ENCODE measurements around the gene UBE2H.

UBE2H gene

DNA sequence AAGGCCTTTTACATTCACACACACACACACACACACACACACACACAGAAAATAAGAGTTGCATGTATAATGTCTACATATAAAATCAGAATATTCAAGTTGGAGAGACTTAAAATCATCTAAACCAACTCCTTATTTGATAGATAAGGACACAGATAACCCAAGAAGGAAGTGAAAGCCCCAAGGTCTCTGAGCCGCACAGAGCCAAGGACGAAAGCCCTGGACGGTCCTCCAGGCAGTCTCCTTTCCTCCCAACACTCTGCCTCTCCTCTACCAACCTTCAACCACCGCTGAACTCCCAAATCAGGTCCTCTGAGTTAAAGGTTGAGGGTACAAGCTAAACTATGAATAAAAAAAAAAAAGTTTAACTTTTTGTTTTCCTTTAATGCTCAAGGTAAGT lies 28.2 kb downstream of the UBE2H start:
- DNase-seq (ENCODE audit: low read depth) = no peak
- no peak overlapping the region for H3K4me3 ChIP-seq (ENCODE audit: low read depth, low read length)
- TF ChIP-seq, protein P1, sequence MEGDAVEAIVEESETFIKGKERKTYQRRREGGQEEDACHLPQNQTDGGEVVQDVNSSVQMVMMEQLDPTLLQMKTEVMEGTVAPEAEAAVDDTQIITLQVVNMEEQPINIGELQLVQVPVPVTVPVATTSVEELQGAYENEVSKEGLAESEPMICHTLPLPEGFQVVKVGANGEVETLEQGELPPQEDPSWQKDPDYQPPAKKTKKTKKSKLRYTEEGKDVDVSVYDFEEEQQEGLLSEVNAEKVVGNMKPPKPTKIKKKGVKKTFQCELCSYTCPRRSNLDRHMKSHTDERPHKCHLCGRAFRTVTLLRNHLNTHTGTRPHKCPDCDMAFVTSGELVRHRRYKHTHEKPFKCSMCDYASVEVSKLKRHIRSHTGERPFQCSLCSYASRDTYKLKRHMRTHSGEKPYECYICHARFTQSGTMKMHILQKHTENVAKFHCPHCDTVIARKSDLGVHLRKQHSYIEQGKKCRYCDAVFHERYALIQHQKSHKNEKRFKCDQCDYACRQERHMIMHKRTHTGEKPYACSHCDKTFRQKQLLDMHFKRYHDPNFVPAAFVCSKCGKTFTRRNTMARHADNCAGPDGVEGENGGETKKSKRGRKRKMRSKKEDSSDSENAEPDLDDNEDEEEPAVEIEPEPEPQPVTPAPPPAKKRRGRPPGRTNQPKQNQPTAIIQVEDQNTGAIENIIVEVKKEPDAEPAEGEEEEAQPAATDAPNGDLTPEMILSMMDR (IDR thresholded peaks at IDR 0.05; ENCODE audit: control insufficient read depth, extremely low read depth, insufficient read depth) = no peak

DNA sequence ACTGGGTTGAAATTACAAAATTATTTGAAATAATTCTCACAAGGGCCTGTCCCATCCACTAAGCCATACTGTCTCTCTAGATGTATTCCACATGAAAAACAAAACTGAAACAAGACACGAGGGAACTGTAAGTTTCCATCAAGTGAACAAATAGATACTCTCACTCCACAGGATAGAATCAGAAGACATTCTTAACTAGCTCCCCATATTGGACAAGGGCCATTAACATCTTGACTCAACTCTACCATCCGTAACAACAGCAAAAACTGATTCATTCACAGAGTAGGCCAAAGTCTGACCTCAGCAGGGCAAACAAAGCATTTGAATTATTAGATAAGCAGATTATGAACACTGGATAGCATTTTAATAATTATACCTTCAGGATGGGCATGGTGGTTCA lies 29.1 kb downstream of the UBE2H start:
- no peak overlapping the region for H3K4me3 ChIP-seq (ENCODE audit: low read depth, low read length)
- TF ChIP-seq, protein P1 (IDR thresholded peaks at IDR 0.05; ENCODE audit: control insufficient read depth, extremely low read depth, insufficient read depth) = no peak
- DNase-seq (ENCODE audit: low read depth) = no peak

DNA sequence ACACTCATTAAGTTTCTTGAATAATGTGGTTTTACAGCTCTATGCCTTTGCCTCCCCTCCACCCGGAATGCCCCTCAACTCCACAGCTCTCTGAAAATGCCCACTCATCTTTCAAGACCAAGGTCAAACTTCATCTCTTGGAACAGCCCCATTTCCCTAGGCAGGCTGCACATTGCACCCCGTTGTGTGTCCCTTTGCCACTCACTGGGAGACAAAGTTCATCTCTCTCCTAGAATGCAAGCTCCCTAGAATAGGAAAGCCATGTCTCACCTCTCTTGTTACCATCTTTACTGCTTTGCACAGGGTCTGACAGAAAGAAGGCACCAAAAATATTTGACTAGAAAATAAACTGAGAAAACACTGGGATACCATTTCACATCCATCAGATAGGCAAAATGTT lies 33.3 kb downstream of the UBE2H start:
- no peak for DNase-seq (ENCODE audit: low read depth)
- TF ChIP-seq, protein P1 (IDR thresholded peaks at IDR 0.05; ENCODE audit: control insufficient read depth, extremely low read depth, insufficient read depth) = no peak
- H3K4me3 ChIP-seq (ENCODE audit: low read depth, low read length) = no peak overlapping the region

DNA sequence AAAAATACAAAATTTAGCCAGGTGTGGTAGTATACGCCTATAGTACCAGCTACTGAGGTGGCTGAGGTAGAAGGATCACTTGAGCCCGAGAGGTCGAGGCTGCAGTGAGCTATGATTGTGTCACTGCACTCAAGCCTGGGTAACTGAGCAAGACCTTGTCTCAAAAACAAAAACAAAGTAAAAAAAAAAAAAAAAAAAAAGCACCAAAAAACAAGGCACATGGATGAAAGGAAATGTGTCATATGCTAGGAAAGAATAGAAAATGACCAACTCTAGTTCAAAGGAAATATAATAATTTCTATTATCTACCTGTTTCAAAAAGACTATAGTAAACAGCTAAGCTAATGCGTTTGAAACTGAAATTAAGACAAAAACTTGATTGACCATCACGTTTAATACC lies 33.8 kb downstream of the UBE2H start:
- no peak overlapping the region for H3K4me3 ChIP-seq (ENCODE audit: low read depth, low read length)
- no peak for DNase-seq (ENCODE audit: low read depth)
- TF ChIP-seq, protein P1 (IDR thresholded peaks at IDR 0.05; ENCODE audit: control insufficient read depth, extremely low read depth, insufficient read depth) = no peak

DNA sequence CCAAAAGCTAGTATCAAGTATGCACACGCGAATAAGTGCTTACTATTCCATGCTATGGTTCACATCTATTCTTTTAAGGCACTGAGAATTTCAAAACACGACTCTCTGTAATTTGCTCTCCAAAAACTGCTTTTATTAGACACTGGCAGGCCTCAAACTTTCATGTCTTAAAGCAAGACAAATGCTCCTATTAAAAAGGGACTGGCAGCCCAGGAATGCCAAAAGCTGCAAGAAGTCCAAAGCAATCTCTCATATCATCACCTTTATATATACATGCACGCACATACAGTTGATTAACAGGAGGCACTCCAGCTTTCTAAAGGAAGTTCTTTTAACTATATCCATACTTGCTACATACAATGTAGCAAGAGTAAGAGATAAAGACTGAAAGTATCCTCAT lies 34.8 kb downstream of the UBE2H start:
- no peak overlapping the region for H3K4me3 ChIP-seq (ENCODE audit: low read depth, low read length)
- TF ChIP-seq, protein P1 (IDR thresholded peaks at IDR 0.05; ENCODE audit: control insufficient read depth, extremely low read depth, insufficient read depth) = no peak
- no peak for DNase-seq (ENCODE audit: low read depth)

DNA sequence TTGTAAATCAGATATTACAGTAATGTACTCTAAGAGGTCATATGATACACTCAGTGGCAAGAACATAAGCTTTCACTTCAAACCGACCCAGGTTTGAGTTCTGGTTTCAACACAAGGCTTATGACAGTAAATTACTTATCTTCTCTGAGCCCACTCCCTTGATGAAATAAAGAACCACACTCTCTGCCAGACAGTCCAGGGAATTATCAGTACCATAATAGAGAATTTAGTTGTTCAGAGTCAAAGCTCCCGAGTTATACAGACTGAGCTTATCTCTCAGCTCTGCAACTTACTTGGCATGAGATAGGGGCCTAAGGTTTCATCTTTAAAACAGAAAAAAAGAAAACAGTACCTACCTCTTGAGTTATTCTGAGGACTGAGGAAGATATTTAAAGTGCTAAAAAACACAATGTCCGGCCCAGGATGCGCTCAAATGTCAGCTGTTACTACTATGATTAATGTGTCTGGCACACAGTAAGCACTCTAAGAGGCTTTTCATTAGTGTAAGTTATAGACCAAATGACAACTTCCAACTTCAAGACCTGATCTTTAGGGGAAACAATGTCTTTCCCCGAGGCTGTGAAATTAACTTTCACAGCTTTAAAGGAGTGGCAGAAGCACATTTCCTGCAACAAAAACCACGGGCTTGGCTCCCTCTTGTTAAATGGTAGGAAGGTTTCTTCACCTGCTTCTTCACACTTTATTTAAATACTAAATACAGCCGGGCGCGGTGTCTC lies 38.1 kb downstream of the UBE2H start:
- TF ChIP-seq, protein P1 (IDR thresholded peaks at IDR 0.05; ENCODE audit: control insufficient read depth, extremely low read depth, insufficient read depth) = no peak
- no peak overlapping the region for H3K4me3 ChIP-seq (ENCODE audit: low read depth, low read length)
- DNase-seq (ENCODE audit: low read depth) = no peak

DNA sequence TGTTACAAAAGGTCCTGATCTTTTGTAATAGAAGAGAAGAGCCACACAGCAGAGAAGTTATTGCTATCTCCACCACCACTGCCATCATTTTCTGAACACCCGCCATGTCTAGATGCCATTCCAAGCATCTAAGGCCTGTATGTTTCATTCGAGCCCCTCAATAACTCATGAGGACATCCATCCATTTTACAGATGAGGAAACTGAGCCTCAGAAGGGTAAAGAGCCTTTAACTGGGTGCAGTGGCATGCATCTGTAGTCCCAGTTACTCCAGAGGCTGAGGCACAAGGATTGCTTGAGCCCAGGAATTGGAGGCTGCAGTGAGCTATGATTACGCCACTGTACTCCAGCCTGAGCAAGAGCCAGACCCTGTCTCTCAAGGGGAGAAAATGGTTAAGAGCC lies 39.3 kb downstream of the UBE2H start:
- TF ChIP-seq, protein P1 (IDR thresholded peaks at IDR 0.05; ENCODE audit: control insufficient read depth, extremely low read depth, insufficient read depth) = no peak
- no peak for DNase-seq (ENCODE audit: low read depth)
- H3K4me3 ChIP-seq (ENCODE audit: low read depth, low read length) = no peak overlapping the region
